Transverse colon (tissue), 4 donors: ENCODE measurements around the gene THSD8. TPM values are rescaled to one million over a fixed set of nuclear protein-coding genes. Genes with fewer than 3 reads are reported as not detected.

Source experiments
- DNase-seq: peaks from one replicate; pipeline ENCODE4 v3.0.0-alpha.2; 2019
- H3K27ac ChIP-seq, 4 donors: fragments of 200-600 bp; sonication (generic); 2 replicates each; pipeline ENCODE4 v1.5.1; 2016 to 2018; ENCODE audit warnings: inconsistent platforms in 4 of 4
- H3K27me3 ChIP-seq: fragments of 200-600 bp; sonication (generic); 2 replicates; pipeline ENCODE4 v1.5.1; 2017; ENCODE audit warnings: inconsistent platforms
- H3K36me3 ChIP-seq, 4 donors: fragments of 200-600 bp; sonication (generic); 2 replicates each; pipeline ENCODE4 v1.5.1; 2017 to 2019; ENCODE audit warnings: inconsistent platforms in 4 of 4
- H3K4me1 ChIP-seq, 4 donors: fragments of 200-600 bp; sonication (generic); 2 replicates each; pipeline ENCODE4 v1.5.1; 2017 to 2020; ENCODE audit warnings: inconsistent platforms in 4 of 4
- H3K4me3 ChIP-seq, 4 donors: fragments of 200-600 bp; sonication (generic); 1 replicate in 1 of 4; 2 replicates in 3 of 4; pipeline versions ENCODE4 v1.5.1 to v1.6.1; 2017 to 2019; ENCODE audit warnings: inconsistent platforms in 4 of 4
- H3K9me3 ChIP-seq, 2 donors: fragments of 200-600 bp; sonication (generic); 2 replicates each; pipeline ENCODE4 v1.5.1; 2017 to 2019; ENCODE audit warnings: inconsistent platforms in 2 of 2
- EP300 ChIP-seq: sonication (generic); formaldehyde crosslinking; IDR thresholded peaks from one replicate; pipeline ENCODE4 v1.6.1; 2017; ENCODE audit warnings: antibody characterized with exemption, low read depth
- POLR2A ChIP-seq: fragments of 450-650 bp; IDR thresholded peaks from one replicate; pipeline ENCODE4 v1.6.1; 2016; ENCODE audit warnings: antibody characterized with exemption, mild to moderate bottlenecking, moderate library complexity
- POLR2AphosphoS5 ChIP-seq, 3 donors: sonication (generic); formaldehyde crosslinking; IDR thresholded peaks; one replicate each; pipeline ENCODE4 v1.6.1; 2016; ENCODE audit warnings: antibody characterized with exemption in 3 of 3
- WGBS, 2 donors: methylation state at CpG; one replicate each; pipeline ENCODE4 v1.1.5; 2018; ENCODE audit warnings: low coverage in 1 of 2; 5-methylcytosine and 5-hydroxymethylcytosine counted together
- in situ Hi-C, 4 donors: fragments of 200-750 bp; cut with MboI; loops; one replicate each; pipeline versions ENCODE4 v1.15.0 to v1.15.1; 2017; ENCODE audit warnings: low sequenced_read_pairs in 3 of 4, low pct_ligation_motif_present in 1 of 4, low pct_unique_long_range_greater_than_20kb in 1 of 4
- intact Hi-C: fragments of 100-400 bp; cut with DNase I; formaldehyde crosslinking; loops from one replicate; pipeline ENCODE4 v1.15.1; 2023; ENCODE audit warnings: low total_unique reads
- total RNA-seq, 4 donors: library from RNA; depleted of rRNA; stranded (reverse); fragments of >200 nt; gene quantifications; one replicate each; pipeline ENCODE4 v1.1.0, GENCODE V29; 2016
- TF ChIP-seq, protein P1 (sequence below), 5 experiments: fragments of 200-600 bp in 3 of 5; fragments of 450-650 bp in 2 of 5; sonication (generic) in 3 of 5; IDR thresholded peaks; 1 replicate in 2 of 5; 2 replicates in 3 of 5; pipeline ENCODE4 v1.5.1; 2016 to 2017; ENCODE audit warnings: antibody characterized with exemption in 5 of 5, inconsistent platforms in 3 of 5, mild to moderate bottlenecking in 2 of 5, moderate library complexity in 1 of 5

Gene THSD8
- total RNA-seq, 4 donors from 2014 or later, result 1.6 TPM; not detected in 3

DNA sequence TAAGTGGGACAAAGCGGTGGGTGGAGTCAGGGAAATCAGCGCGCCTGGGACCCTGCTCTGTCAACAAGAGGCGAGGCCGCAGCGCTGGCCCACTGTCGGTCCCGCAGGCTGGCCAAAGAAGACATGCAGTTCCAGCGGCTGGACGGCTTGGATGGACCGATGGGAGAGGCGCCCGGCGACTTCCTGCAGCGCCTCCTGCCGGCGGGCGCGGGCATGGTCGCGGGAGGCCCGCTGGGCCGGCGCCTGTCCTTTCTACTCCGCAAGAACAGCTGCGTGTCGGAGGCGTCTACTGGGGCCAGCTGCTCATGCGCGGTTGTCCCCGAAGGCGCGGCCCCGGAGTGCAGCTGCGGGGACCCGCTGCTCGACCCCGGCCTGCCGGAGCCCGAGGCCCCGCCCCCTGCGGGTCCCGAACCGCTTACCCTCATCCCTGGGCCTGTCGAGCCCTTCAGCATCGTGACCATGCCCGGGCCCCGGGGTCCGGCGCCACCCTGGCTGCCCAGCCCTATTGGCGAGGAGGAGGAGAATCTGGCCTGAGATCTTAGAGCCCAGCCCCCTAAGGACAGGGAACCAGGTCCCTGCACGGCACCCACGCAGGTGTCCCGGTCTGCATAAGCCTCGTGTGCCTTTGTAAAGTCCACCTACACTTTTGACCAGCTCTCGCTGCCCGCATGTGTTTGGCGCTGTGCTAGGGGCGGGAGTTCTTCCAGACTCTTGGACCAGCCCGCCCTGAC, 44.2 kb upstream of the THSD8 start:
- H3K36me3 ChIP-seq, result peaks cover 0 to 3% (median 0%) of the 10 kb centered on the region in 4 donors
- intact Hi-C loops, result no loop called here
- peaks cover 8 to 12% (median 11%) of the 10 kb centered on the region in 4 donors for H3K4me1 ChIP-seq
- peak overlapping the region; percentile 26 to 60 (median 45) for H3K27ac ChIP-seq
- in situ Hi-C loops, result loop anchor here in 1 of 4 donors (10.0 kb wide), 1 partner anchor 87 kb away; no protein-coding TSS in a partner anchor
- WGBS, 2 donors, result 8 to 83% methylated on average over 1 to 46 of the region's 60 CpGs
- no peaks in the 10 kb centered on the region for H3K9me3 ChIP-seq
- H3K4me3 ChIP-seq, result peak overlapping the region in 3 of 4 donors; percentile 10 to 53 (median 26)
- peaks cover 4% of the 10 kb centered on the region for H3K27me3 ChIP-seq
- TF ChIP-seq EP300 (no peak), POLR2AphosphoS5 (IDR thresholded peaks at IDR 0.05) (peak in 1 of 3 donors; percentile 32), POLR2A (peak; percentile 16)
- TF ChIP-seq, protein P1, sequence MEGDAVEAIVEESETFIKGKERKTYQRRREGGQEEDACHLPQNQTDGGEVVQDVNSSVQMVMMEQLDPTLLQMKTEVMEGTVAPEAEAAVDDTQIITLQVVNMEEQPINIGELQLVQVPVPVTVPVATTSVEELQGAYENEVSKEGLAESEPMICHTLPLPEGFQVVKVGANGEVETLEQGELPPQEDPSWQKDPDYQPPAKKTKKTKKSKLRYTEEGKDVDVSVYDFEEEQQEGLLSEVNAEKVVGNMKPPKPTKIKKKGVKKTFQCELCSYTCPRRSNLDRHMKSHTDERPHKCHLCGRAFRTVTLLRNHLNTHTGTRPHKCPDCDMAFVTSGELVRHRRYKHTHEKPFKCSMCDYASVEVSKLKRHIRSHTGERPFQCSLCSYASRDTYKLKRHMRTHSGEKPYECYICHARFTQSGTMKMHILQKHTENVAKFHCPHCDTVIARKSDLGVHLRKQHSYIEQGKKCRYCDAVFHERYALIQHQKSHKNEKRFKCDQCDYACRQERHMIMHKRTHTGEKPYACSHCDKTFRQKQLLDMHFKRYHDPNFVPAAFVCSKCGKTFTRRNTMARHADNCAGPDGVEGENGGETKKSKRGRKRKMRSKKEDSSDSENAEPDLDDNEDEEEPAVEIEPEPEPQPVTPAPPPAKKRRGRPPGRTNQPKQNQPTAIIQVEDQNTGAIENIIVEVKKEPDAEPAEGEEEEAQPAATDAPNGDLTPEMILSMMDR (IDR thresholded peaks at IDR 0.05), result peak; percentile 88 to 97 (median 92)
- DNase-seq, result peak; percentile 80

- no peak overlapping the region for H3K4me3 ChIP-seq
- H3K4me1 ChIP-seq, result peaks cover 8 to 12% (median 11%) of the 10 kb centered on the region in 4 donors
- H3K9me3 ChIP-seq, result no peaks in the 10 kb centered on the region
- H3K27me3 ChIP-seq, result no peaks in the 10 kb centered on the region
- intact Hi-C loops (no loop called here), in situ Hi-C loops (loop anchor here (5.0 to 10.0 kb wide), 2 partner anchors 85 to 88 kb away; no protein-coding TSS in a partner anchor)
- 82 to 89% methylated on average over 6 of the region's 6 CpGs for WGBS, 2 donors
- H3K36me3 ChIP-seq, result peaks cover 0 to 7% (median 0%) of the 10 kb centered on the region in 4 donors
- TF ChIP-seq POLR2A, result no peak
- TF ChIP-seq, protein P1 (IDR thresholded peaks at IDR 0.05), result no peak
- no peak for TF ChIP-seq POLR2AphosphoS5 (IDR thresholded peaks at IDR 0.05)
- no peak for TF ChIP-seq EP300
- no peak overlapping the region for H3K27ac ChIP-seq
- no peak for DNase-seq
These were observed 42.2 kb upstream of the THSD8 start for GRCh38 chr19:12759686-12760085.

GRCh38 chr19:12763100-12763499, 38.8 kb upstream of the THSD8 start:
- TF ChIP-seq EP300 (no peak), POLR2AphosphoS5 (IDR thresholded peaks at IDR 0.05) (no peak), POLR2A (no peak)
- TF ChIP-seq, protein P1 (IDR thresholded peaks at IDR 0.05), result no peak
- in situ Hi-C loops (loop anchor here in 3 of 4 donors (5.0 to 10.0 kb wide), 2 partner anchors 82 to 84 kb away; no protein-coding TSS in a partner anchor), intact Hi-C loops (no loop called here)
- WGBS, 2 donors, result 98% methylated on average over 11 of the region's 11 CpGs; no CpG with 5 or more reads in 1 of the 2 donors
- Histone ChIP-seq H3K4me3 (no peak overlapping the region), H3K36me3 (peaks cover 0 to 7% (median 0%) of the 10 kb centered on the region in 4 donors), H3K9me3 (no peaks in the 10 kb centered on the region), H3K27me3 (no peaks in the 10 kb centered on the region), H3K4me1 (peaks cover 0 to 8% (median 1%) of the 10 kb centered on the region in 4 donors), H3K27ac (no peak overlapping the region)
- DNase-seq, result no peak

DNA sequence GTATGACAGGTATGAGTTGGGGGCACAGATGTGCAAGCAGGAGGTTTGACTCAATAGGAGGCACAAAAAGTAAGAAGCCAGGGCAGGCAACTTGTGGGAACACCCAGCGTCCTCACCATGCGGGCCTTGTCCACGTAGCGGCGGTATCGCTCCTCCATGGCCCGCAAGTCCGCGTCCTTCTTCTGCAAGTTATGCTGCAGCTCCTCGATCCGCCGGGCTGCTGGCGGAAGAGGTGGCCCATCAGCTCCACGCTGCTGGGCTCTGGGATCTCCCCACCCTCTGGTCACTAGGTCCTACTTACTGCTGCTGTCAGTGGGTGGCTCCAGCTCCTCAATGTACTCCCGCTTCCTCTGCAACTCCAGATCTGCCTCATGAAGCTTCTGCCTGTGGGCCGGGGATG, 37.2 kb upstream of the THSD8 start:
- no peaks in the 10 kb centered on the region for H3K9me3 ChIP-seq
- TF ChIP-seq, protein P1 (IDR thresholded peaks at IDR 0.05), result no peak
- TF ChIP-seq POLR2A, result no peak
- intact Hi-C loops, result loop anchor here (5.0 kb wide), 2 partner anchors 38 to 78 kb away; partner anchors contain the start of genes PRDX2 and THSD8
- H3K27me3 ChIP-seq, result no peaks in the 10 kb centered on the region
- H3K4me1 ChIP-seq, result peaks cover 0 to 8% (median 1%) of the 10 kb centered on the region in 4 donors
- in situ Hi-C loops, result loop anchor here in 3 of 4 donors (5.0 to 10.0 kb wide), 2 partner anchors 80 to 83 kb away; no protein-coding TSS in a partner anchor
- no peak for DNase-seq
- H3K36me3 ChIP-seq, result peaks cover 0 to 7% (median 0%) of the 10 kb centered on the region in 4 donors
- H3K4me3 ChIP-seq, result no peak overlapping the region
- no peak overlapping the region for H3K27ac ChIP-seq
- WGBS, 2 donors, result 95 to 100% methylated on average over 1 to 16 of the region's 16 CpGs
